Measurements from ENCODE around the gene MUCL3.

DNA sequence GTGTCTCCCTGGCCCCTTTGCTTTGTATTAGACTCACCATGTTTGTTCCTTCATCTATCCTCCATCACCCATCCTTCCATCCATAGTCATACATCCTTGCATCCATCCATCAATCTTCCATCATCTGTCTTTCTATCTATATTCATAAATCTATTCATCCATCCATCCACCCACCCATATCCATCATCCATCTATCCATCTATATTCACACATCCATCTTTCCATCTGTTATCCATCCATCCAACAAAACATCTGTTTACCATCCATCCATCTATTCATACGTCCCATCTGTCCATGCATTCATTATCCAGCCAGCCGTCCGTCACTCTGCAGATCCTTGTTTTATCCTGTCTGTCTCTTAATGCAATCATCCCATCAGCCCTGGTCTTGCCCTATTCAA lies 45.8 kb upstream of the MUCL3 start:
- TF ChIP-seq, protein P1, sequence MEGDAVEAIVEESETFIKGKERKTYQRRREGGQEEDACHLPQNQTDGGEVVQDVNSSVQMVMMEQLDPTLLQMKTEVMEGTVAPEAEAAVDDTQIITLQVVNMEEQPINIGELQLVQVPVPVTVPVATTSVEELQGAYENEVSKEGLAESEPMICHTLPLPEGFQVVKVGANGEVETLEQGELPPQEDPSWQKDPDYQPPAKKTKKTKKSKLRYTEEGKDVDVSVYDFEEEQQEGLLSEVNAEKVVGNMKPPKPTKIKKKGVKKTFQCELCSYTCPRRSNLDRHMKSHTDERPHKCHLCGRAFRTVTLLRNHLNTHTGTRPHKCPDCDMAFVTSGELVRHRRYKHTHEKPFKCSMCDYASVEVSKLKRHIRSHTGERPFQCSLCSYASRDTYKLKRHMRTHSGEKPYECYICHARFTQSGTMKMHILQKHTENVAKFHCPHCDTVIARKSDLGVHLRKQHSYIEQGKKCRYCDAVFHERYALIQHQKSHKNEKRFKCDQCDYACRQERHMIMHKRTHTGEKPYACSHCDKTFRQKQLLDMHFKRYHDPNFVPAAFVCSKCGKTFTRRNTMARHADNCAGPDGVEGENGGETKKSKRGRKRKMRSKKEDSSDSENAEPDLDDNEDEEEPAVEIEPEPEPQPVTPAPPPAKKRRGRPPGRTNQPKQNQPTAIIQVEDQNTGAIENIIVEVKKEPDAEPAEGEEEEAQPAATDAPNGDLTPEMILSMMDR (IDR thresholded peaks at IDR 0.05): no peak
- TF ChIP-seq POLR2A (IDR thresholded peaks at IDR 0.05): no peak
- TF ChIP-seq POLR2AphosphoS5 (IDR thresholded peaks at IDR 0.05): no peak
- no peak for TF ChIP-seq EP300 (IDR thresholded peaks at IDR 0.05)
